NCI-H345 treated with DMSO at 0.1 percent for 48 hours (cell line): ENCODE data around the gene MEGF8.

Experiments used
- DNase-seq: peaks from one replicate; lab custom pipeline; 2025; ENCODE audit not compliant: unreplicated experiment; lab: John Stamatoyannopoulos, UW

Gene MEGF8

DNA sequence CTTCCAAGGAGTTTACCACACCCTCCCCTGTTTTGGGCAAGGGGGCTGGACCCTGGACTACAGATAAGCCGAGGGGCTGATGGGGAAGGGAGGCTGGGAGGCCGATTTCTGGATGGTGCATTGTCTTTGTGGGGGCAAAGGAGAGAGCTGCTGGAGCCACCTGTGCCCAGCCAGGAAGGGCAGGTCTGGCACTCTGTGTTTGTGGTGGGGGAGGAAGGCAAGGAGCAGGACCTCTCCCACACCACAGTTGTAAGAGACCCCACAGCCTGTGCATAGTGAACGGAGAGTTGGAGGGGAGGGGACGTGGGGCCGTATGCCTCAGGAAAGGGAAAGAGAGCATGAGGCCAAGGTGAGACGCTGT is 39.5 kb upstream of the MEGF8 start:
- no peak for DNase-seq

DNA sequence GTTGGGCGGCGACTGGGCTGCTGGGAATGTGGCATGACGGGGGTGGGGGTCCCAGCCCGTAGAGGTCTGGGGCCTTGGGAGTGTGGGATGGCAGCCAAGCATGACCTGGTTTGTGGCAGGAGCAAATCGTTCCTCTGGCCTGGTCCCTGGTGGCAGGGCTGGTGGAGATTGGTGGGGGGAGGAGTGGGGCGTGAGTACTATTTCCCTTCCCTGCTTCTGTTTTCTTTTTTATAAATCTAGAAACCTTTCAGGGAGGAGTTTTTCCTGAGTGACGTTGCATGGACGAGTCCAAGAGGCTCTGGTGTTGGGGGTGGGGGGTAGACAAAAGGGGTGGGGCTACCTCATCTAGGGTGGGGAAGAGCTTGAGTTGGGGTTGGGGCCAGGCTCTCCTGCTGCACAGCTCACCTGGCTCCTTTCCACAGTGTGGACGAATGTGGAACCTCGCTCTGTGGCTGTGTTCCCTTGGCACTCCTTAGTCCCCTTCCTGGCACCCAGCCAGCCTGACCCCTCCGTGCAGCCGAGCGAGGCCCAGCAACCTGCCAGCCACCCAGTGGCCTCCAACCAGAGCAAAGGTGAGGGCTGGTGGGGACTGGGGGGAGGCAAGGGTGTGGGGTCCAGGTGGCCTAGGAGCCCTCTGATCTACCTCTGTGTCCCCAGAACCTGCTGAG is 39.0 kb upstream of the MEGF8 start:
- DNase-seq = no peak

DNA sequence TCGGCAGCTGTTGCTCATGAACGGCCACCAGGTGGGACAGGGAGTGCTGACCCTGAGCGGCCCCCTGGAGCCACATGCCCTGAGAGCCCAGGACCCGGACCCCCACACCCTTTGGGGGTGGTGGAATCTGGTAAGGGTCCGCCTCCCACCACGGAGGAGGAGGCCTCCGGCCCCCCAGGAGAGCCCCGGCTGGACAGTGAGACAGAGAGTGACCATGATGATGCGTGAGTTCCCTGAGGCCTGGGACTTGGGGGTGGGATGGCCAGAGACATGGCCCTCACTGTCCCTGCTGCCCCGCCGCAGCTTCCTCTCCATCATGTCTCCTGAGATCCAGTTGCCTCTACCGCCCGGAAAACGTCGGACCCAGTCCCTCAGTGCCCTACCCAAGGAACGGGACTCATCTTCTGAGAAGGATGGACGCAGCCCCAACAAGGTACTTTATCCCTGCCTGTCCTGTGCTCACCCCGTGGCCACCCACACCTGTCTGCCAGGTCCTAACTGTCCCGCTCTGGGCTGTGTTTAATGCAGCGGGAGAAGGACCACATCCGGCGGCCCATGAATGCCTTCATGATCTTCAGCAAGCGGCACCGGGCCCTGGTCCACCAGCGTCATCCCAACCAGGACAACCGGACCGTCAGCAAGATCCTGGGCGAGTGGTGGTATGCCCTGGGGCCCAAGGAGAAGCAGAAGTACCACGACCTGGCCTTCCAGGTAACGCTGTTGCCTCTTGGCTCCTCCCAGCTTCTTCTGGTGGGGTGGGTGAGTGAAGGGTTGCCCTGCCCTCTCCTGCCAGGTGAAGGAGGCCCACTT is 38.2 kb upstream of the MEGF8 start:
- DNase-seq = no peak

DNA sequence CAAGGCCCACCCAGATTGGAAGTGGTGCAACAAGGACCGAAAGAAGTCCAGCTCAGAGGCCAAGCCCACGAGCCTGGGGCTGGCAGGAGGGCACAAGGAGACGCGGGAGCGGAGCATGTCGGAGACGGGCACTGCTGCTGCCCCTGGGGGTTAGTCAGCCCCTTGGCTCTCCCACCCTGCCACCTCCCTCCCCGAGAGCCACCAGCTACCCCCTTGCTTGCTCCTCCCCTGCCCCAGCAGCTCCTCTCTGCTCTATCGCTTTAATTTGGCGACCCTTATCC is 37.7 kb upstream of the MEGF8 start:
- no peak for DNase-seq

DNA sequence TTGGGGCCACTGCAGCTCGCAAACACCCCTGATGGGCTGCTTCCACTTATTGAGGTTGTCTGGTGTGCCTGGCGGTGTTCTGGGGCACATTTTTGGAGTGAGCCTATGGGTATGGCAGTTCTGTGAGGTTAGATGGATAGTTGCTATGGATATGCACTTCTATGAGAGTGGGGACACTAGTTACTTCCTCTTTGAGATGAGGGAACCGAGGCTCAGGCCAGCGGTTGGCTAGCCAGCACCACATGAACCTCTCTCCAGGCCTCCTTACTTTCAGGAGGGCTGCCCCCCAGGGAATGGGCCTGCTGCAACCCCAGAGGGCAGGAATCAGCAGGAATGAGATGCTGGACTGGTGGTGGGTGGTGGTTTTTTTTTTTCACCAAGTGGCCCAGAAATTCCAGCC is 37.0 kb upstream of the MEGF8 start:
- no peak for DNase-seq

DNA sequence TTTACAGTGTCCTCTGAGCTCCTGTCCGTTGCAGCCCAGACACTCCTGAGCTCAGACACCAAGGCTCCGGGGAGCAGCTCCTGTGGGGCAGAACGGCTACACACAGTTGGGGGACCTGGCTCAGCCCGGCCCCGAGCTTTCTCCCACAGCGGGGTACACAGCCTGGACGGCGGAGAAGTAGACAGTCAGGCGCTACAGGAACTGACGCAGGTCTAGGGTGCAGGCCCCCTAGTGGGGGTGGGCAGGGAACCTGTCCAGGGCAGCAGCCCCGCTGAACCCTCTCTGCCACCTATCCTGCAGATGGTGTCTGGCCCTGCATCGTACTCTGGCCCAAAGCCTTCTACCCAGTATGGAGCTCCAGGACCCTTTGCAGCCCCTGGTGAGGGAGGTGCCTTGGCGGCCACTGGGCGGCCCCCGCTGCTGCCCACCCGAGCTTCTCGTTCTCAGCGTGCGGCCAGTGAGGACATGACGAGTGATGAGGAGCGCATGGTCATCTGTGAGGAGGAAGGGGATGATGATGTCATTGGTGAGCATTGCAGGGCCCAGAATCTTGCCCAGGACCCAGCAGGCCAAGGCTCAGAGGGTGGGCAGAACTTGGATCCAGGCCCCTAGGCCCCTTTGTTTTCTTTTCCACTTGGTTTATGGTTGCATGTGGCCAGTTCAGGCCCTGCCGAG is 36.4 kb upstream of the MEGF8 start:
- no peak for DNase-seq

DNA sequence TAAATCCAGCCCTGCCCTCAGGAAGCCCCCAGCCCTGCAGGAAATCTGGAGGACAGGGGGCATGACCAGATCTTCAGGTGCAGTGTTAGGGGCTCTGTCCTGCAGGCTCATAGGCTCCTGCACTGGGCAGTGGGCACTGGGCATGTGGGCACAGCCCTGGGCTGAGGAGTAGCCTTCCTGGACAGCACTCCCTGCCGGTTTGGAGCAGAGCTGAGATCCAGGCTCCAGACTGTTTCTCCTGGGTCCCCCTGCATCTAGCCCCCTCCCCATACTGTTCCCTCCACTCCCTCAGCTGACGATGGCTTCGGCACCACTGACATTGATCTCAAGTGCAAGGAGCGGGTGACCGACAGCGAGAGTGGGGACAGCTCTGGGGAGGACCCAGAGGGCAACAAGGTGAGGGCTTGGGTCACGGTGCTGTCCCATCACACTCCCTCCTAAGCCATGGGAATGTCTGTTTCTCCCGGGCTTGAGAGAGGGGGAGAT is 35.8 kb upstream of the MEGF8 start:
- no peak for DNase-seq

DNA sequence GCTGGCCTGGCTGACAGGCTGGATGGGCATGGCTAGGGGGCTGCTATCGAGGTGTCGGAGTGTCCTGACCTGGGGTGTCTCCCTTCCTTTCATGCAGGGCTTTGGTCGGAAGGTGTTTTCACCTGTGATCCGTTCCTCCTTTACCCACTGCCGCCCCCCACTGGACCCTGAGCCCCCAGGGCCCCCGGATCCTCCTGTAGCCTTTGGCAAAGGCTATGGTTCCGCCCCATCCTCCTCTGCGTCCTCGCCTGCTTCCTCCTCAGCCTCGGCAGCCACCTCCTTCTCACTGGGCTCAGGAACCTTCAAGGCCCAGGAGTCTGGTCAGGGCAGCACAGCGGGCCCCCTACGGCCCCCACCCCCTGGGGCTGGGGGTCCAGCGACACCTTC is 35.3 kb upstream of the MEGF8 start:
- no peak for DNase-seq

DNA sequence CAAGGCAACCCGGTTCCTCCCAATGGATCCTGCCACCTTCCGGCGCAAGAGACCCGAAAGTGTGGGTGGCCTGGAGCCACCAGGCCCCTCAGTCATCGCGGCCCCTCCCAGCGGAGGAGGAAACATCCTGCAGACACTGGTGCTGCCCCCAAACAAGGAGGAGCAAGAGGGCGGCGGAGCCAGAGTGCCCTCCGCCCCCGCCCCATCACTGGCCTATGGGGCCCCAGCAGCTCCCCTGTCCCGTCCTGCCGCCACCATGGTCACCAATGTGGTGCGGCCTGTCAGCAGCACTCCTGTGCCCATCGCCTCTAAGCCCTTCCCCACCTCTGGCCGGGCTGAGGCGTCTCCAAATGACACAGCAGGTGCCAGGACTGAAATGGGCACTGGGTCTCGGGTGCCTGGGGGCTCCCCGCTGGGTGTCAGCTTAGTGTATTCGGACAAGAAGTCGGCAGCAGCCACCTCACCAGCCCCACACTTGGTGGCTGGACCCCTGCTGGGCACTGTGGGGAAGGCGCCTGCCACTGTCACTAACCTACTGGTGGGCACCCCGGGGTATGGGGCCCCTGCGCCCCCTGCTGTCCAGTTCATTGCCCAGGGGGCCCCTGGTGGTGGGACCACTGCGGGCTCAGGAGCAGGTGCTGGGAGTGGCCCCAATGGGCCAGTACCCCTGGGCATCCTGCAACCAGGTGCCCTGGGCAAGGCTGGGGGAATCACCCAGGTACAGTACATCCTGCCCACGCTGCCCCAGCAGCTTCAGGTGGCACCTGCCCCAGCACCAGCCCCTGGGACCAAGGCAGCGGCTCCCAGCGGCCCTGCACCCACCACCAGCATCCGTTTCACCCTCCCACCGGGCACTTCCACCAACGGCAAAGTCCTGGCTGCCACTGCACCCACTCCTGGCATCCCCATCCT is 34.7 kb upstream of the MEGF8 start:
- DNase-seq = no peak

DNA sequence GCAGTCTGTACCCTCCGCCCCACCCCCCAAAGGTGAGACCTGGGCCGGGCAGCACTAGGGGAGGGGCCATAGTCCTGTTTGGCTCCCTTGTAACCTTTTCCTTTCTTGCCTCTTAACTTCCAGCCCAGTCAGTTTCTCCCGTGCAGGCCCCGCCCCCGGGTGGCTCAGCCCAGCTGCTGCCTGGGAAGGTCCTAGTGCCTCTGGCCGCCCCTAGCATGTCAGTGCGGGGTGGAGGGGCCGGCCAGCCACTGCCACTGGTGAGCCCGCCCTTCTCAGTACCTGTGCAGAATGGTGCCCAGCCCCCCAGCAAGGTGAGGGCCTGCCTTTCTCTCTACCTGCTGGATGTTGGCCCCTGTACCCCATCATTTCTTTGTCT is 34.0 kb upstream of the MEGF8 start:
- no peak for DNase-seq

DNA sequence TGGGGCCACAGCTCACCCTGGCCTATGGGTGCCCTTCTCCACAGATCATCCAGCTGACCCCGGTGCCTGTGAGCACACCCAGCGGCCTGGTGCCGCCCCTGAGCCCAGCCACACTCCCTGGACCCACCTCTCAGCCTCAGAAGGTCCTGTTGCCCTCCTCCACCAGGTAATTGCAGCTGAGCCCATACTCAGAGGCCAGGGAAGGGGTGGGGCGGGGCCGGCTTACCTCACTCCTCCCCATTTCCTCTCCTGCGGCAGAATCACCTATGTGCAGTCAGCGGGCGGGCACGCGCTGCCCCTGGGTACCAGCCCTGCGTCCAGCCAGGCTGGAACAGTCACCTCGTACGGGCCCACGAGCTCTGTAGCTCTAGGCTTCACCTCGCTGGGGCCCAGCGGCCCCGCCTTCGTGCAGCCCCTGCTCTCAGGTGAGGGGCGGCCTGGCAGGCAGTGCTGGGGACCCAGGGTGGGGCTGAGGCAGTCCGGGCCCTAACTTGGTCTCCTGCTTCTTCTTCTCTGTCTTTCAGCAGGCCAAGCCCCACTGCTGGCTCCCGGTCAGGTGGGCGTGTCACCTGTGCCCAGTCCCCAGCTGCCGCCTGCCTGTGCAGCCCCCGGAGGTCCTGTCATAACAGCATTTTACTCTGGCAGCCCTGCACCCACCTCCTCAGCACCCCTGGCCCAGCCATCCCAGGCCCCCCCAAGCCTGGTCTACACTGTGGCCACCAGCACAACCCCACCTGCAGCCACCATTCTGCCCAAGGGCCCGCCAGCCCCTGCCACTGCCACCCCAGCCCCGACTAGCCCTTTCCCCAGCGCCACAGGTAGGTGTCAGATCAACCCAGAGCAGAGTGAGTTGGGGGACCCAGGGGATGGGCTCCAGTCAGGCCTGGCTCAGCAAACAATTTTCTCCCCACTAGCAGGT is 33.1 kb upstream of the MEGF8 start:
- DNase-seq = no peak

DNA sequence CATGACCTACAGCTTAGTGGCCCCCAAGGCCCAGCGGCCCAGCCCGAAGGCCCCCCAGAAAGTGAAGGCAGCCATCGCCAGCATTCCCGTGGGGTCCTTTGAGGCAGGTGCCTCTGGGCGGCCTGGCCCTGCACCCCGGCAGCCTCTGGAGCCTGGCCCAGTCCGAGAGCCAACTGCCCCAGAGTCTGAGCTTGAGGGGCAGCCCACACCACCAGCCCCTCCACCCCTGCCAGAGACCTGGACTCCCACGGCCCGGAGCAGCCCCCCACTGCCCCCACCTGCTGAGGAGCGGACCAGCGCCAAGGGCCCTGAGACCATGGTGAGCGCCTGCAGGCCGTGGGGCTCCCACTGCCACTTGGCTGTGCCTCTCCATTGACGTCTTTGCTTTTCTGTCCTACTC is 32.5 kb upstream of the MEGF8 start:
- DNase-seq = no peak

DNA sequence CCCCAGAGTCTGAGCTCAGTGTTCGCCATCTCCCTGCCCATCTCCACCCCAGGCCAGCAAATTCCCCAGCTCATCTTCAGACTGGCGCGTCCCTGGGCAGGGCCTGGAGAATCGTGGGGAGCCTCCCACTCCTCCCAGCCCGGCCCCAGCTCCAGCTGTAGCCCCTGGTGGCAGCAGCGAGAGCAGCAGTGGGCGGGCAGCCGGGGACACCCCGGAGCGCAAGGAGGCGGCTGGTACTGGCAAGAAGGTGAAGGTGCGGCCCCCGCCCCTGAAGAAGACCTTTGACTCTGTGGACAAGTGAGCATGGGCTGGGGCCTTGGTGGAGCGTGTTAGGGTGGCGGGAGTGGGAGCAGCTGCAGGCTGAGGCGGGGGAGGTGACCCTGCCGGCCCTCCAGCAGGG is 31.9 kb upstream of the MEGF8 start:
- DNase-seq = no peak

DNA sequence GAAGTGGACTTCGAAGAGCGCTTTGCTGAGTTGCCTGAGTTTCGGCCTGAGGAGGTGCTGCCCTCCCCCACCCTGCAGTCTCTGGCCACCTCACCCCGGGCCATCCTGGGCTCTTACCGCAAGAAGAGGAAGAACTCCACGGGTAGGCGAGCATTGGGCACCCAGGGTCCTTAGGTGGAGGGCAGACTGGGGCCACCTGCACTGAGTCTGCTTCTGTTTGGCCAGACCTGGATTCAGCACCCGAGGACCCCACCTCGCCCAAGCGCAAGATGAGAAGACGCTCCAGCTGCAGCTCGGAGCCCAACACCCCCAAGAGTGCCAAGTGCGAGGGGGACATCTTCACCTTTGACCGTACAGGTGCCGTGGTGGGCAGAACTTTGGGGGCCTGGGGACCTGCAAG is 31.5 kb upstream of the MEGF8 start:
- DNase-seq = no peak

DNA sequence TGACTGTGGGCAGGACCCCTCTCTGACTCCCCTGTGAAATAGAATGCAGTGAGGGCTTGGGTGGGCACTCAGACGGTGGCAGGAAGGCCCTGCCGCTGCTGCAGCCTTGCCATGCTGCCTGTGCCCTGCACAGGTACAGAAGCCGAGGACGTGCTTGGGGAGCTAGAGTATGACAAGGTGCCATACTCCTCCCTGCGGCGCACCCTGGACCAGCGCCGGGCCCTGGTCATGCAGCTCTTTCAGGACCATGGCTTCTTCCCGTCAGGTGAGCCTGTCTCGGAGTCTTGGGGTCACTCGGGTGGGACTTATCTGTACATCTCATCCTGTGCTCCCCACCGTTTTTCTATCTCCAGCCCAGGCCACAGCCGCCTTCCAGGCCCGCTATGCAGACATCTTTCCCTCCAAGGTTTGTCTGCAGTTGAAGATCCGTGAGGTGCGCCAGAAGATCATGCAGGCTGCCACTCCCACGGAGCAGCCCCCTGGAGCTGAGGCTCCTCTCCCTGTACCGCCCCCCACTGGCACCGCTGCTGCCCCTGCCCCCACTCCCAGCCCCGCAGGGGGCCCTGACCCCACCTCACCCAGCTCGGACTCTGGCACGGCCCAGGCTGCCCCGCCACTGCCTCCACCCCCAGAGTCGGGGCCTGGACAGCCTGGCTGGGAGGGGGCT is 30.8 kb upstream of the MEGF8 start:
- no peak for DNase-seq

DNA sequence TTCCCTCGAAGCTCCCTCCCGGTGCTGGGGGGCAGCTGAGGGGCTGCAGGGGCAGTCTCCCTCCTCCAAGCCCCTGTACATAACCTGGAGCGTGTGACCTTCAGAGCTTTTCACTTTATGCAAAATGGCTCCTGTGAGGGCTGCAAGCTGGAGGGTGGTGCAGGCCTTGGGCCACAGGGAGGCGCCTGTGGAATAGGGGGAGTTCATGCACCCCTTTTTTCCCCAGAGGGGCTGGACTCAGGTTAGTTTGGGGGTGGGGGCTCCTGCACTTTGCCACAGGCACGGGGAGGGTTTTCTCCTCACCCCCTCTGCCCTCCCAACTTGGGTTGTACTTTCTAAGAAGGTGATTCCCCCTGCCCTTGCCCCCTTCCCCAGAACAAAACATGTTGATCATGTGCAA is 30.1 kb upstream of the MEGF8 start:
- no peak for DNase-seq

DNA sequence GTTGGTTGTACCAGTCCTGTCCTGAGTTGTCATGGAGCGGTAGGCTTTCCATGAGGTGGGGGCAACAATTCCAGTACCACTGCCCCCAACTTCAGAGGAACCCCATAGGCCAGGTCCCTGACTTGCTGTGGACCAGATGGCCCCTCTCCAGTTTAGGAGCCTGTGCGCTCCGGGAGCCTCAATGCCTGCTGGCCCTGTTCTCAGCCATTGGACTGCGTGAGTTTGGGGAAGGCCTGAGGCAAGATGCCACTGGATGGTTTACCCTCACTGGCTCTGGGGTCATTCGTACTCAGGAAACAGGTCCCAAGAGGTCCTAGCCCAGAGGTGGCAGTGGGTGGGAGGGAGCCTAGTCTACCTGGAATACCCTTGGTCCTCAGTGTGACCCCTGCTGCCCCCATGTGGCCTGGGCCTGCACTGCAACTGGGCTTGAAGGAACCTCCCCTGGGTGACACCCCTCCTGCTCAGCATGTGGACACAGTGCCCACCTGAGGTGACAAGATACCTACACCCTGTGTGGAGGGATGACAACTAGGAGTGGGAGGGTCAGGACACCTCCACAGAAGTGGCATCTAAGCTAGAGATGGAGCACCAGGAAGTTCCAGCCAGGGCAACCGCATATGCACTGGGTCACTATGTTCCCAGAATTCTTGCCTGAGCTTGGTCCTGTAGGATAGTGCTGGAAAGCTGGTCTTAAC is 29.5 kb upstream of the MEGF8 start:
- DNase-seq = peak; percentile 21

DNA sequence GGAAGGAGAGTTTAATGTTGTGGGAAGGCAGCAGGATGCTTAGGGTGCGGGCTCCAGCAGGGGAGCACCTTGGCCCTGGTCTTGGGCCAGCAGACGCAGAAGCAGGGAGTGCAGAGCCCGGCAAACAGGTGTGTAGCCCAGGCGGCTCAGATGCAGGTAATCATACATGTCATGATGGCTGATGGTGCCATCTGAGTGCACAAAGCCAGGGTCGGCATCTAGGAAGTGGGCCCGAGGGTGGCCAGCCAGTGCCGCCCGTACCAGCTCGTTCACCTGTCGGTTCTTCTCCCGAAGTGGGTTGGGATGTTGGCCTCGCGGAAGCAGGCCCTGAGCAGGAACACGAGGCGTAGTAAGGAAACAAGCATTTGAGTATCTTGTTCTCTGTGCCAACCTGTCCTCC is 28.4 kb upstream of the MEGF8 start:
- DNase-seq = no peak

DNA sequence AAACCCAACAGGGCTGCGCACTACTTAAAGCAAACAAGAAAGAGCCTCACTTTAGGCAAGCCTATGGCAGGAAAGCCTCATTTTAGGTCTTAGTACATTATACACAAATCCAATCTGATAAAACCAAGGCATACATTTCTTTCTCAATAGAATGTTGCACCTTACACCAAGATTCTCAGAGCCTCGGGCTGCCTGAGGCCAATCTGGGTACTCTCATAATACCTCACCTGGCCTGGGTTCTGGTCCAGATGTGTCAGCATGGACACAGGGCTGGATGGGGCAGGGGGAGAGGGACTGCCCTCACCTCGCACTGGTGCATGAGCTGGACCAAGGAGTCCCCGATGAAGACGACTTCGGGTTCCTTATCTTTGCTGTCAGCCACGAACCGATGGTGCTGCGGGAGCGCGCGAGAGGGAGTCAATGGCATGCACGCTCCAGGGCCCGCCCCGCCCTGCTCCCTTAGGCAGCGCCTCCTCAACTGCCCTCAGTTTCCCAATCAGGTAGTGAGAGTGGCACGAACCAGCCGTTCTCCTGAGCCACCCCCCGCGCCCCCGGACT is 23.7 kb upstream of the MEGF8 start, which contains the start of gene PRR19:
Gene PRR19, plus strand, starts transcription at position 487 of the 558 bp plus-strand sequence. CDS start 7,453 bp downstream, outside the sequence.
- no peak for DNase-seq
